A549 (cell line): ENCODE measurements around the gene SLC47A2.

Experiments used
- CHD2 ChIP-seq: fragments of 150-350 bp; IDR thresholded peaks from 2 replicates; pipeline ENCODE4 v1.6.1; 2014; ENCODE audit warnings: low read length; ENCODE audit not compliant: partially characterized antibody
- CHD4 ChIP-seq: fragments of 200-600 bp; sonication (generic); IDR thresholded peaks from 2 replicates; pipeline ENCODE4 v1.6.1; 2016; ENCODE audit warnings: antibody characterized with exemption, mild to moderate bottlenecking, borderline replicate concordance
- EHF ChIP-seq: fragments of 250-450 bp; sonication (Bioruptor Pico); IDR thresholded peaks from 2 replicates; pipeline ENCODE4 v1.5.0; 2020; ENCODE audit warnings: mild to moderate bottlenecking
- EHMT2 ChIP-seq: fragments of 200-600 bp; sonication (generic); IDR thresholded peaks from 2 replicates; pipeline ENCODE4 v1.6.1; 2016; ENCODE audit warnings: antibody characterized with exemption, low read depth, mild to moderate bottlenecking, moderate library complexity
- EP300 ChIP-seq, 2 experiments: fragments of >200 bp; sonication (Bioruptor Twin); formaldehyde crosslinking; IDR thresholded peaks; 2 replicates in 1 of 2; 3 replicates in 1 of 2; pipeline ENCODE4 v1.6.1; 2016 to 2017
- FOXS1 ChIP-seq: fragments of 250-450 bp; sonication (Bioruptor Pico); IDR thresholded peaks from 2 replicates; pipeline ENCODE4 v1.5.0; 2020; ENCODE audit warnings: mild to moderate bottlenecking, moderate library complexity
- HOXB13 ChIP-seq: fragments of 250-450 bp; sonication (Bioruptor Pico); IDR thresholded peaks from 2 replicates; pipeline ENCODE4 v1.5.0; 2020; ENCODE audit warnings: low read depth, mild to moderate bottlenecking, moderate library complexity
- MAFK ChIP-seq: fragments of 450-650 bp; IDR thresholded peaks from 2 replicates; pipeline ENCODE4 v1.6.1; 2014; ENCODE audit not compliant: partially characterized antibody
- POLR2A ChIP-seq: IDR thresholded peaks from 2 replicates; pipeline ENCODE4 v1.6.1; 2012; ENCODE audit warnings: mild to moderate bottlenecking, low read length
- RARB ChIP-seq: fragments of 250-450 bp; sonication (Bioruptor Pico); IDR thresholded peaks from 2 replicates; pipeline ENCODE4 v1.8.0; 2021; ENCODE audit warnings: mild to moderate bottlenecking, moderate library complexity
- TF ChIP-seq, protein P1 (sequence below): fragments of >200 bp; sonication (Bioruptor Twin); formaldehyde crosslinking; IDR thresholded peaks from 3 replicates; pipeline ENCODE4 v1.5.1; 2016
- TF ChIP-seq, protein P2 (sequence below): IDR thresholded peaks from 2 replicates; pipeline ENCODE4 v1.6.1; 2012; ENCODE audit warnings: low read depth, borderline replicate concordance
- TF ChIP-seq, protein P3 (sequence below): fragments of 200-600 bp; sonication (generic); IDR thresholded peaks from 2 replicates; pipeline ENCODE4 v1.6.1; 2016; ENCODE audit warnings: antibody characterized with exemption, mild to moderate bottlenecking, moderate library complexity

DNA sequence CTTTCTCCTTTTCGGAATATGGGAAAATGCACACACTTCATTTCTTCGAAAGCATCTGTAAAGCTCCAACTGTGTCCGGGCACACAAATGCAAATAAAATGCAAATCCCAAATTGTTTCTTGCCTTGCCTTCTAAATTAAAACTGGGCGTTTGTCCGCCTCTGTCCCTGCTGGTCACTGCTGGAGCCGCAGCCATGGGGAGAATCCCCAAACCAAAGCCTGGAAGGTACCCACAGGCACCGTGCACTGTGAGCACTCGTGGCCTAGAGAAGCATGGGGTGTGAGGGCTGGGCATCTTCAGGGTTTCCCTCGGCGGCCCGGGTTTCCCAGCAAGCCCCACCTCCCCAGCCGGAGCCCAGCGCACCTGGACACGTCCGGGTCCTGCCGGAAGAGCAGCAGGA lies 2.9 kb downstream of the SLC47A2 start:
- TF ChIP-seq, protein P1, sequence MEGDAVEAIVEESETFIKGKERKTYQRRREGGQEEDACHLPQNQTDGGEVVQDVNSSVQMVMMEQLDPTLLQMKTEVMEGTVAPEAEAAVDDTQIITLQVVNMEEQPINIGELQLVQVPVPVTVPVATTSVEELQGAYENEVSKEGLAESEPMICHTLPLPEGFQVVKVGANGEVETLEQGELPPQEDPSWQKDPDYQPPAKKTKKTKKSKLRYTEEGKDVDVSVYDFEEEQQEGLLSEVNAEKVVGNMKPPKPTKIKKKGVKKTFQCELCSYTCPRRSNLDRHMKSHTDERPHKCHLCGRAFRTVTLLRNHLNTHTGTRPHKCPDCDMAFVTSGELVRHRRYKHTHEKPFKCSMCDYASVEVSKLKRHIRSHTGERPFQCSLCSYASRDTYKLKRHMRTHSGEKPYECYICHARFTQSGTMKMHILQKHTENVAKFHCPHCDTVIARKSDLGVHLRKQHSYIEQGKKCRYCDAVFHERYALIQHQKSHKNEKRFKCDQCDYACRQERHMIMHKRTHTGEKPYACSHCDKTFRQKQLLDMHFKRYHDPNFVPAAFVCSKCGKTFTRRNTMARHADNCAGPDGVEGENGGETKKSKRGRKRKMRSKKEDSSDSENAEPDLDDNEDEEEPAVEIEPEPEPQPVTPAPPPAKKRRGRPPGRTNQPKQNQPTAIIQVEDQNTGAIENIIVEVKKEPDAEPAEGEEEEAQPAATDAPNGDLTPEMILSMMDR, result no peak
- TF ChIP-seq RARB (CRISPR knock-in tag) (no peak), POLR2A (no peak), EHF (CRISPR knock-in tag) (no peak), EHMT2 (no peak), CHD2 (no peak), EP300 (IDR thresholded peaks at IDR 0.05) (no peak), FOXS1 (CRISPR knock-in tag) (no peak), HOXB13 (CRISPR knock-in tag) (no peak), MAFK (no peak), CHD4 (no peak)
- TF ChIP-seq, protein P2, sequence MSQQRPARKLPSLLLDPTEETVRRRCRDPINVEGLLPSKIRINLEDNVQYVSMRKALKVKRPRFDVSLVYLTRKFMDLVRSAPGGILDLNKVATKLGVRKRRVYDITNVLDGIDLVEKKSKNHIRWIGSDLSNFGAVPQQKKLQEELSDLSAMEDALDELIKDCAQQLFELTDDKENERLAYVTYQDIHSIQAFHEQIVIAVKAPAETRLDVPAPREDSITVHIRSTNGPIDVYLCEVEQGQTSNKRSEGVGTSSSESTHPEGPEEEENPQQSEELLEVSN, result no peak
- TF ChIP-seq, protein P3, sequence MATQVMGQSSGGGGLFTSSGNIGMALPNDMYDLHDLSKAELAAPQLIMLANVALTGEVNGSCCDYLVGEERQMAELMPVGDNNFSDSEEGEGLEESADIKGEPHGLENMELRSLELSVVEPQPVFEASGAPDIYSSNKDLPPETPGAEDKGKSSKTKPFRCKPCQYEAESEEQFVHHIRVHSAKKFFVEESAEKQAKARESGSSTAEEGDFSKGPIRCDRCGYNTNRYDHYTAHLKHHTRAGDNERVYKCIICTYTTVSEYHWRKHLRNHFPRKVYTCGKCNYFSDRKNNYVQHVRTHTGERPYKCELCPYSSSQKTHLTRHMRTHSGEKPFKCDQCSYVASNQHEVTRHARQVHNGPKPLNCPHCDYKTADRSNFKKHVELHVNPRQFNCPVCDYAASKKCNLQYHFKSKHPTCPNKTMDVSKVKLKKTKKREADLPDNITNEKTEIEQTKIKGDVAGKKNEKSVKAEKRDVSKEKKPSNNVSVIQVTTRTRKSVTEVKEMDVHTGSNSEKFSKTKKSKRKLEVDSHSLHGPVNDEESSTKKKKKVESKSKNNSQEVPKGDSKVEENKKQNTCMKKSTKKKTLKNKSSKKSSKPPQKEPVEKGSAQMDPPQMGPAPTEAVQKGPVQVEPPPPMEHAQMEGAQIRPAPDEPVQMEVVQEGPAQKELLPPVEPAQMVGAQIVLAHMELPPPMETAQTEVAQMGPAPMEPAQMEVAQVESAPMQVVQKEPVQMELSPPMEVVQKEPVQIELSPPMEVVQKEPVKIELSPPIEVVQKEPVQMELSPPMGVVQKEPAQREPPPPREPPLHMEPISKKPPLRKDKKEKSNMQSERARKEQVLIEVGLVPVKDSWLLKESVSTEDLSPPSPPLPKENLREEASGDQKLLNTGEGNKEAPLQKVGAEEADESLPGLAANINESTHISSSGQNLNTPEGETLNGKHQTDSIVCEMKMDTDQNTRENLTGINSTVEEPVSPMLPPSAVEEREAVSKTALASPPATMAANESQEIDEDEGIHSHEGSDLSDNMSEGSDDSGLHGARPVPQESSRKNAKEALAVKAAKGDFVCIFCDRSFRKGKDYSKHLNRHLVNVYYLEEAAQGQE, result no peak
